DND-41 (cell line): Measurements from ENCODE around the gene FAM13A.

Experiments
- ATAC-seq: fragments of 200-7000 bp; cut with Tn5 transposase; 3 replicates; pipeline ENCODE4 v1.9.1; 2021; ENCODE audit warnings: low read depth; ENCODE audit not compliant: insufficient read depth
- DNase-seq: peaks from one replicate; pipeline ENCODE4 v3.0.0-alpha.2; 2020
- H2AFZ ChIP-seq: 2 replicates; pipeline ENCODE4 v1.6.0; 2012; ENCODE audit warnings: low read depth, low read length
- H3K27ac ChIP-seq: 2 replicates; pipeline ENCODE4 v1.5.1; 2012; ENCODE audit warnings: low read length, inconsistent platforms
- H3K27me3 ChIP-seq: fragments of 200-600 bp; sonication (generic); 2 replicates; pipeline ENCODE4 v1.6.0; 2012; ENCODE audit warnings: low read length, mild to moderate bottlenecking, inconsistent platforms; ENCODE audit not compliant: insufficient read depth, poor library complexity
- H3K36me3 ChIP-seq: 2 replicates; pipeline ENCODE4 v1.5.1; 2012; ENCODE audit warnings: low read length, inconsistent platforms; ENCODE audit not compliant: insufficient read depth
- H3K4me1 ChIP-seq: 2 replicates; pipeline ENCODE4 v1.5.1; 2012; ENCODE audit warnings: mild to moderate bottlenecking, low read length; ENCODE audit not compliant: insufficient read depth
- H3K4me2 ChIP-seq: 2 replicates; pipeline ENCODE4 v1.6.0; 2012; ENCODE audit warnings: mild to moderate bottlenecking, moderate library complexity, low read length, inconsistent platforms; ENCODE audit not compliant: insufficient read depth
- H3K4me3 ChIP-seq, 2 experiments: fragments of 200-600 bp in 1 of 2; shearing (Covaris generic) in 1 of 2; 2 replicates each; pipeline ENCODE4 v1.5.1; 2012 to 2016; ENCODE audit warnings: inconsistent platforms in 2 of 2, low read length in 2 of 2, mild to moderate bottlenecking in 2 of 2, low read depth in 1 of 2, moderate library complexity in 1 of 2
- H3K79me2 ChIP-seq: 2 replicates; pipeline ENCODE4 v1.6.0; 2012; ENCODE audit warnings: low read length, inconsistent platforms; ENCODE audit not compliant: insufficient read depth
- H3K9ac ChIP-seq: 2 replicates; pipeline ENCODE4 v1.6.0; 2012; ENCODE audit warnings: low read depth, mild to moderate bottlenecking, inconsistent platforms, low read length, moderate library complexity
- H3K9me3 ChIP-seq: 2 replicates; pipeline ENCODE4 v1.5.1; 2012; ENCODE audit warnings: low read length, moderate library complexity, mild to moderate bottlenecking, inconsistent platforms; ENCODE audit not compliant: insufficient read depth, severe bottlenecking
- H4K20me1 ChIP-seq: 2 replicates; pipeline ENCODE4 v1.6.0; 2012; ENCODE audit warnings: low read length; ENCODE audit not compliant: insufficient read depth
- EZH2 ChIP-seq: IDR thresholded peaks from 3 replicates; pipeline ENCODE4 v1.6.1; 2012; ENCODE audit warnings: borderline replicate concordance, low read depth, mild to moderate bottlenecking, moderate library complexity, low read length, inconsistent platforms; ENCODE audit not compliant: severe bottlenecking
- TF ChIP-seq, protein P1 (sequence below): IDR thresholded peaks from 2 replicates; pipeline ENCODE4 v1.5.1; 2012; ENCODE audit warnings: borderline replicate concordance, low read length, moderate library complexity, mild to moderate bottlenecking; ENCODE audit not compliant: poor library complexity, severe bottlenecking; ENCODE audit errors: extremely low read depth

Gene FAM13A

DNA sequence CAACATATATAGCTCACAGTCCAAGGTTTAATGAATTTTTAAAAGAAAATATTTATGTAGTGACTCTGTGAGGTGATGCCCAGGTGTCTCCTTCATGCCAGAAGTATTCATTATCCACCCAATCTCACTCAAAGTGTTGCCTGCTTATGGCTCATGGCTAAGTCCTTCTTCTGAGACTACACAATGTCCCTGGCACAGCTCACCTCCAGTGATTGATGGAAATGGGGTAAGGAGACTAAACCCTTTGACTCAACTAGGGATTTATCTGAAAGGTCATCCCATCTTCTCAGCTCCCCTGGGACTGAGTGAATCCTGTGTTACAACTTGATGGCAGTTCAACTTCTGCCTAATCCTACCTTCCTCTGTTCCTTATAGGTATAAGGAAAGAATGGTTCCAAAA is 74.2 kb downstream of the FAM13A start:
- Histone ChIP-seq H3K79me2 (no peaks in the 10 kb centered on the region), H3K27ac (no peak overlapping the region), H2AFZ (no peak overlapping the region), H3K9me3 (no peaks in the 10 kb centered on the region), H3K36me3 (no peaks in the 10 kb centered on the region), H3K4me2 (no peak overlapping the region), H3K4me3 (no peak overlapping the region), H3K4me1 (no peaks in the 10 kb centered on the region), H3K27me3 (no peaks in the 10 kb centered on the region), H3K9ac (no peak overlapping the region), H4K20me1 (no peaks in the 10 kb centered on the region)
- DNase-seq (no peak), ATAC-seq (no peak)
- no peak for TF ChIP-seq EZH2
- TF ChIP-seq, protein P1, sequence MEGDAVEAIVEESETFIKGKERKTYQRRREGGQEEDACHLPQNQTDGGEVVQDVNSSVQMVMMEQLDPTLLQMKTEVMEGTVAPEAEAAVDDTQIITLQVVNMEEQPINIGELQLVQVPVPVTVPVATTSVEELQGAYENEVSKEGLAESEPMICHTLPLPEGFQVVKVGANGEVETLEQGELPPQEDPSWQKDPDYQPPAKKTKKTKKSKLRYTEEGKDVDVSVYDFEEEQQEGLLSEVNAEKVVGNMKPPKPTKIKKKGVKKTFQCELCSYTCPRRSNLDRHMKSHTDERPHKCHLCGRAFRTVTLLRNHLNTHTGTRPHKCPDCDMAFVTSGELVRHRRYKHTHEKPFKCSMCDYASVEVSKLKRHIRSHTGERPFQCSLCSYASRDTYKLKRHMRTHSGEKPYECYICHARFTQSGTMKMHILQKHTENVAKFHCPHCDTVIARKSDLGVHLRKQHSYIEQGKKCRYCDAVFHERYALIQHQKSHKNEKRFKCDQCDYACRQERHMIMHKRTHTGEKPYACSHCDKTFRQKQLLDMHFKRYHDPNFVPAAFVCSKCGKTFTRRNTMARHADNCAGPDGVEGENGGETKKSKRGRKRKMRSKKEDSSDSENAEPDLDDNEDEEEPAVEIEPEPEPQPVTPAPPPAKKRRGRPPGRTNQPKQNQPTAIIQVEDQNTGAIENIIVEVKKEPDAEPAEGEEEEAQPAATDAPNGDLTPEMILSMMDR, result no peak

DNA sequence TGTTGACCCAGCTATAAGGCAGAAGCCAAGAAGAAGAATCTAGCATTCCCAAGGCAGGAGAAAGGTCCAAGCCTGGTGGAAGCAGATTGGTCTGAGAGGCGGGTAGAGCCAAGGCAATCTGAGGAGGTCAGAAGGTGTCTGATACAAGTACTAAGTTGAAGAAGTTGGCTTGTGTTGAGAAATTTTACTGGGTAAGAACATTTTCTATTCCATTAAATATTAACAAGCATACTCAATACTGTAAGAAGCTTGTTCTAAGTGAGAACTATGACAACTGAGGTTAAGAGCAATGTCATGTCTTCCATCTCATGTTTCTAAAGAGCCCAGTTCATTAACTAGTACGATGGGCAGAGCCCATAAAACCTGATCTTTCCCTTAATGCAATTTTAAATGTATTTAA is 75.0 kb downstream of the FAM13A start:
- ATAC-seq, result no peak
- Histone ChIP-seq H3K79me2 (no peaks in the 10 kb centered on the region), H4K20me1 (no peaks in the 10 kb centered on the region), H3K36me3 (no peaks in the 10 kb centered on the region), H3K4me3 (no peak overlapping the region), H2AFZ (no peak overlapping the region), H3K4me2 (no peak overlapping the region), H3K27ac (no peak overlapping the region), H3K9ac (no peak overlapping the region), H3K27me3 (no peaks in the 10 kb centered on the region), H3K9me3 (no peaks in the 10 kb centered on the region), H3K4me1 (no peaks in the 10 kb centered on the region)
- TF ChIP-seq EZH2, result no peak
- TF ChIP-seq, protein P1, result no peak
- DNase-seq, result no peak

DNA sequence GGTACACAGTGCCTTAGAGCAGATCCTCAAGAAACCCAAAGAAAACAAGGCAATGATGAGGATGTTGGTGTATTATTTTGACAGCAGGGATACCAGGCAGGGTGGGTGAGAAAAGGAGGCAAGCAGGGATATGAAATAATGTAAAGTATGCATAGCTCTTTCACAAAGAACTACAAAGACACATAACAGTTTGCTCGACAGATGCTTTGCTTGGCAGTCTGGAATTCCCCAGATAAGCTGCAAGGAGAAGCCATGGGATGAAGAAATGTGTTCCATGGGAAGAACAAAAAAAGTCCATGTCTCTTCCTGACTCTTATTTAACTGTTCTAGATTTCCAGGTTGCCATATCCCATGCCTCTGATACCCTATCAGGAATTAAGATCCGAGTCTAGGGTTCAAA is 75.4 kb downstream of the FAM13A start:
- no peak overlapping the region for H2AFZ ChIP-seq
- no peak for DNase-seq
- H3K9ac ChIP-seq, result no peak overlapping the region
- no peak overlapping the region for H3K27ac ChIP-seq
- H3K36me3 ChIP-seq, result no peaks in the 10 kb centered on the region
- no peaks in the 10 kb centered on the region for H3K9me3 ChIP-seq
- H3K27me3 ChIP-seq, result no peaks in the 10 kb centered on the region
- no peaks in the 10 kb centered on the region for H4K20me1 ChIP-seq
- no peak for ATAC-seq
- no peaks in the 10 kb centered on the region for H3K79me2 ChIP-seq
- no peaks in the 10 kb centered on the region for H3K4me1 ChIP-seq
- no peak overlapping the region for H3K4me3 ChIP-seq
- H3K4me2 ChIP-seq, result no peak overlapping the region
- no peak for TF ChIP-seq EZH2
- TF ChIP-seq, protein P1, result no peak

DNA sequence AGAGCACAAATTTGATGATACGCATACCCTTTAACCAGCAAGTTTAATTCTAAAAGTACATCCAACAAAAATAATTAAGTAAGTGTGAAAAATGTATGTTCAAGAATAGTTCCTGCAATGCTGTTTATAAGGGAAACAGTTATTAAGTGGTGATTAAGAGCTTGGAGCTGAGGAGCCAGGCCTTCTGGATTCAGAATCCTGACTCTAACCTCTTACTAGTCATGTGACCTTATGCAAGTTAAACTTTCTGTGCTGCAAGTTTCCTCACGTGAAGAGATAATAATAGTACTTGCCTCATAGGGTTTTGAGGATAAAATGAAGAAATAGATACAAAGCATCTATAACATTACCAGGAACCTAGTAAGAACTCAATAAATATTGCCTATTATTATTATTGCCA is 77.7 kb downstream of the FAM13A start:
- H3K79me2 ChIP-seq, result no peaks in the 10 kb centered on the region
- no peaks in the 10 kb centered on the region for H4K20me1 ChIP-seq
- H3K36me3 ChIP-seq, result no peaks in the 10 kb centered on the region
- H3K4me3 ChIP-seq, result no peak overlapping the region
- no peak overlapping the region for H3K27ac ChIP-seq
- no peaks in the 10 kb centered on the region for H3K4me1 ChIP-seq
- H3K27me3 ChIP-seq, result no peaks in the 10 kb centered on the region
- H3K9me3 ChIP-seq, result no peaks in the 10 kb centered on the region
- no peak overlapping the region for H3K9ac ChIP-seq
- no peak overlapping the region for H3K4me2 ChIP-seq
- H2AFZ ChIP-seq, result no peak overlapping the region
- no peak for DNase-seq
- no peak for TF ChIP-seq EZH2
- TF ChIP-seq, protein P1, result no peak
- ATAC-seq, result no peak
